HPDE6-E6E7 (cell line): ENCODE measurements around the gene TBCC.

Source experiments
- DNase-seq: peaks from one replicate; pipeline ENCODE4 v3.0.0; 2011; ENCODE audit warnings: missing footprints; ENCODE audit errors: extremely low spot score

The TBCC gene

GRCh38 chr6:42696526-42697267 is 49.2 kb downstream of the TBCC start:
- DNase-seq = no peak

- DNase-seq = peak; percentile 21
Observed at GRCh38 chr6:42694586-42694985, 51.3 kb downstream of the TBCC start.
